Iris pigment epithelial cell (primary cell): ENCODE data around the gene TNIK.

Experiments
- DNase-seq: peaks from one replicate; pipeline ENCODE4 v3.0.0-alpha.2; 2011; ENCODE audit warnings: low read depth

The TNIK gene

DNA sequence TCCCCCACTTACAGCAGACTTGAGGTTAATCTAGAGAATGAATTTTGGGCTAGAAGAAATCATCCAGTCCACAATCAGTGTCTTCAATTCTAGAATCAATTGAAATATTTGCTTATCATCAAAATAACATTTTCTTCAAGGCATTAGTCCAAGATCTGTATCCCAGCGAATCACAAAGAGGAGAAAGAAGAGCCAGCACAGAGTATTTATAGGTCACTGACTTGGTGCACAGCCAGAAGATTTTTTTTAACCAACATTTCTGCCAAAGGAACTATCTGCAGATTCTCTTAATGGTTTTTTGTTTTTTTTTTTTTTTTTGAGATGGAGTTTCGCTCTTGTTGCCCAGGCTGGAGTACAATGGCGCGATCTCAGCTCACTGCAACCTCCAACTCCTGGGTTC lies 178.2 kb downstream of the TNIK start:
- peak; percentile 84 for DNase-seq

DNA sequence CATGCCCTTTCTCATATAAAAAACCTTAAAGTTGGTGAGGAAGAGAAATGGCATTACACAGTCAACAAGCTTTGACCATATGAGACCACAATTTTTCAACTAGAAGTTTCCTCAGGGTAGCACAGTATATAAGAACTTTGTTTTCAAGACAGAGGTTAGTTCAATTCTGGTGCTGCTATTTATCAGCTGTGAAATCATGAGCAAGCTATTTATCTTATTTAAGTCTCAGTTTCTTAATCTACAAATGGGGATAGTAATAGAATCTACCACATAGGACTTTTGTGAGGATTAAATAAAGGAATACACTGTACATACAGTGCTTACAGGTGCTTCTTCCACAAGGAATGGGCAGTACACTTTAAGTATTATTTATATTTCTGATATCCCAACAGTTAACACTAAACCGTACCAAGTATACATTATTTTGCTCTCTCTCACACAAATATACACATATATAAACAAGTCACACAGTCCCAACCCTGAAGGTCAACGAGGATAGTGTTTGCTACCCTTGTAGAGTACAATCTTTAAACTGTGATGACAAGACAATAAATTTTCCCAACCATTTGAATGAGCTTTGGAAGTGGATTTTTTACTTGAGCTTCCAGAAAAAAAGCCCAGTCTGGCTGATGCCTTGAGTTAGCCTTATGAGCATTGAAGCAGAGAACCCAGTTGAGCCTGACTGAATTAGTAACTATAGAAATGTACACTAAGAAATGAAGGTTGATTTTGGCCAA lies 178.8 kb downstream of the TNIK start:
- no peak for DNase-seq

- no peak for DNase-seq
Measured at GRCh38 chr3:171279972-171280371, 180.2 kb downstream of the TNIK start.

- DNase-seq: no peak
Measured at GRCh38 chr3:171278299-171278590, 182.0 kb downstream of the TNIK start.

GRCh38 chr3:171277456-171278298 lies 182.5 kb downstream of the TNIK start:
- peak; percentile 46 for DNase-seq

DNA sequence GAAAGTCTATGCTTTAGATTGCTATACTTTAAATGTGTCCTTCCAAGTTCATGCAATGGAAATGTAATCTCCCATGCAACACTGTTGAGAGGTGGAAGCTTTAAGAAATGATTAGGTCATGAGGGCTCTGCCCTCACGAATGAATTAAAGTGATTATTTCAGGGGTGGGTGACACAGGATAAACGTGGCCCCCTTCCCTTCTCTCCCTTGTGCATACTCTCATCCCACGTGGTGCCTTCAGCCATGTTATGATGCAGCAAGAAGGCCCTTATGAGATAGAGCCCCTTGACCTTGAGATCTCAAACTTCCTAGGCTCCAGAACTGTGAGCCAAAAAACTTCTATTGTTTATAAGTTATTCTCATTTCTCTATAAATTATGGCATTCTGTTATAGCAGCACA lies 183.3 kb downstream of the TNIK start:
- no peak for DNase-seq

GRCh38 chr3:171274222-171274621 lies 186.0 kb downstream of the TNIK start:
- no peak for DNase-seq

DNA sequence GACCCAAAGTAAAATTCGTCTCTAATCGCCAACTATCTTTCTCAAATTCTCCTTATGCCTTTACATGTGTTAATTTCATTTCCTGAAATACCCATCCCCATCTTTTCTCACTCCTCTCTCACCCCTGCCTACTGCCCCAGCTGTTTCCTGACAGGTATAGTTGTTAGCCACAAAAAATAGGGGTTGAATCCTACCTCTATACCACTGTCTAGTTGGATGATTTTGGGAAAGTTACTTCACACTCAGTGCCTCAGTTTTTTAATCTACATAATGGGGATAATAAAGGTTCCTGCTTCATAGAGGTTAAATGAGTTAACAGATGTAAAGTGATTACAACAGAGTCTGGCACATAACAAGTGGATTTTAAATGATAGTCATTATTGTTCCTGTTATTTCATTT lies 189.7 kb downstream of the TNIK start:
- DNase-seq: no peak

DNA sequence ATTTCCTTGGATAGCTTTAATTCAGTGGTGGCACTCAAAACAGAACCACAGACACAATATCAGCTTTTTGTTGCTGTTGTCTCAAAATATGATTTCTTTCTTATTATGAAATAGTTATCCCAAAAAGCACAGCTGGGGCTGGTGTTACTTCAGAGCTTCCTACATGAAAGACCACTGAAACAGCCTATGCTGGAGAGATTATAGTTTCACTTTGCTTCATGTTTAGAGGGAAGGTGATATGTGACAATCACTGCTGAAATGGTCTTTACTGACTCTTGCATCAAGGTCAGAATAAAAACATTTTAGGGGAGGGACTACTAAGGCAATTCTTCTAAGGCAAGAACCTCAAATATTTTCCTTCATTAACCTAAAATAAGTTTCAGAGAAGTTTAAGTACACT lies 190.7 kb downstream of the TNIK start:
- no peak for DNase-seq

- no peak for DNase-seq
Measured at GRCh38 chr3:171268677-171269076, 191.5 kb downstream of the TNIK start.

- DNase-seq: no peak
Measured at GRCh38 chr3:171267104-171267503, 193.1 kb downstream of the TNIK start.

- DNase-seq: no peak
Measured at GRCh38 chr3:171266740-171267073, 193.5 kb downstream of the TNIK start.

GRCh38 chr3:171266034-171266739 lies 194.0 kb downstream of the TNIK start:
- peak; percentile 57 for DNase-seq

- no peak for DNase-seq
Measured at GRCh38 chr3:171264758-171265157, 195.4 kb downstream of the TNIK start.

GRCh38 chr3:171262431-171262830 lies 197.8 kb downstream of the TNIK start:
- no peak for DNase-seq

DNA sequence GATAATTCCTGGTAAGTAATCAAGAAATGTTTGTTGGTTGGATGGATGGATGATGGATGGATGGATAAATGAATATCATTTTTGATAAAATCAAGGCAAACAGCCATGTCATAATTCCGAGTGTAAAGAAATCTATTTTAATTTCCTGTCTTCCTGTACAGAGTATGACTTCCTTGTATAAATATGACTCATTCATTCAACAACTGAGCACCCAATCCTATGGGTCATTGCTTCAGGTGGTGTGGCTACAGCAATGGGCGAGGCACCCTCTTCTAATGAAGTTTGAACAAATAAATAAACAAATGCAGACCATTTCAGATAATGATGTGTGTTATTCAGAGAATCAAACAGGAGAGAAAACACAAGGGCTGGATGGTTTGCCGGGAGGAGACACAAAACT lies 198.7 kb downstream of the TNIK start:
- peak; percentile 57 for DNase-seq

DNA sequence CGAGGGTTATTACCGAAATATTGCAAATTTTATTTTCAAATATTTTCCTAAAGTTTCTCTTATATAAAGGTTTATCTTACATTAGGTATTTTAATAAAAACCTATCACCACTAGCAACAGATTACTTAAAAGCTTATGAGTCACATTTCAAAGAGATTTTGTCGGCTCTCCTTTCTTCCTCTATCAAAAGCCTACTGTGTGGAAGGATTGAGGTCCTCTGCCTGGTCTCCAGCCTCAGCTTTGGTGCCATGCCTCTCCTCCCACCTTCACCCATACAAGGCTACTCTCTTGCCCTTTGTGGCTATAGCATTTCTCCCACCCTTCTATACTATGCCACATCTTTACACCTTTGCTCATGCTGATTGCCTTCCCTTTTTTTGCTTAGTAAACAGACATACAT lies 199.3 kb downstream of the TNIK start:
- DNase-seq: no peak

- no peak for DNase-seq
Measured at GRCh38 chr3:171260466-171260865, 199.7 kb downstream of the TNIK start.

GRCh38 chr3:171258316-171258715 lies 201.9 kb downstream of the TNIK start:
- peak; percentile 44 for DNase-seq

- DNase-seq: peak; percentile 41
Measured at GRCh38 chr3:171257251-171258203, 202.7 kb downstream of the TNIK start.

DNA sequence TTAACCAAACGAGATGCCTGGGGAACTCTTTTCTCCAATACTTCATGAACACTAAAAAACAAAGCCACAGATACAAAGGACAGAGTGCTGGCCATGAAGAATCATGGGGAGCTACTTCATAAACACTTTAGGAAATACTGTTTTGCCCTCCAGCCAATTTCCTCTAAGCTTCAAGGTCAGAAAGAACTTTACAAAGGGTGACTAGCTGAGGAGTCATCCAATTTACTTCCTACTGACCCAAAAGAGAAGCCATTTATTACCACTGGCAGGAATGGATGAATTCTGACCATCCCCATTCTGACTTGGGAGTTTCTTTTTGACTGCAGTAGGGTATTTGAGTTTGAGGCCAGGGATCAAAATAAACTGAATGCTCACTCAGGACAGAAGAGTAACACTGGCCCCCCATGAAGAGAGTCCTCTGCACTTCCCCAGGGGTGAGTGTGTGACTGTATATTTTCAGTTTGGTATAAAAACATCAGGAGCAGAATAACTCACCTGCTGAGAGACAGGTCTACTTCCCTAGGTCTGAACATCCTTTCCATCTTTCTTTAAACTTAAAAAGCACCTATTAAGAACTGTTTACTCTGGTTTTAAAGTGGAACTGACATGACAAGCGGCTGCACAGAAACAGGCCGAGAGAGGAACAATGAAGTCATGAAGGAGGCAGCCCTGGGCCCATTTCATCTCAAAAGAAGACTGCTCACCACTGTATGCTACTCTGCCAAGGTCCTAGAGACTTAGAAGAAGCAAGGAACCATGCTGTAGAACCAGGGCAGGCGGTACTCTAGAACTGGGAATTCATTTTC lies 203.6 kb downstream of the TNIK start:
- DNase-seq: peak; percentile 27
